ACC112 (cell line): ENCODE measurements around the gene SEC14L1.
"Not testable (repeated sequence)": the region's sequence is repeated elsewhere in the genome, so short reads cannot be mapped to it uniquely, and the experiment has no call there.

Source experiments
- H2AFZ ChIP-seq: fragments of 200-600 bp; sonication (generic); one replicate; pipeline ENCODE4 v1.6.0; 2017; ENCODE audit warnings: antibody characterized with exemption, low read length; ENCODE audit not compliant: unreplicated experiment
- H3K27ac ChIP-seq: fragments of 200-600 bp; sonication (generic); 2 replicates; pipeline ENCODE4 v1.5.1; 2014; ENCODE audit warnings: low read depth, mild to moderate bottlenecking, antibody characterized with exemption, low read length, moderate library complexity
- H3K27me3 ChIP-seq: fragments of 200-600 bp; sonication (generic); 2 replicates; pipeline ENCODE4 v1.6.1; 2014; ENCODE audit warnings: mild to moderate bottlenecking, antibody characterized with exemption, low read length, moderate library complexity, mixed read lengths; ENCODE audit not compliant: insufficient read depth
- H3K36me3 ChIP-seq: fragments of 200-600 bp; sonication (generic); 2 replicates; pipeline ENCODE4 v1.6.1; 2016; ENCODE audit warnings: mild to moderate bottlenecking, antibody characterized with exemption, low read length, moderate library complexity, mixed read lengths; ENCODE audit not compliant: insufficient read depth
- H3K4me1 ChIP-seq: fragments of 200-600 bp; sonication (generic); one replicate; pipeline ENCODE4 v1.6.1; 2016; ENCODE audit warnings: low read length, mixed read lengths; ENCODE audit not compliant: insufficient read depth, unreplicated experiment, control insufficient read depth
- H3K4me3 ChIP-seq: fragments of 200-600 bp; sonication (generic); 2 replicates; pipeline ENCODE4 v1.5.1; 2014; ENCODE audit warnings: mild to moderate bottlenecking, low read depth, low read length
- H3K79me2 ChIP-seq: fragments of 200-600 bp; sonication (generic); one replicate; pipeline ENCODE4 v1.6.0; 2016; ENCODE audit warnings: low read length; ENCODE audit not compliant: control insufficient read depth, unreplicated experiment, insufficient read depth

SEC14L1 gene

GRCh38 chr17:77105706-77106105 lies 35.1 kb upstream of the SEC14L1 start:
- no peaks in the 10 kb centered on the region for H3K79me2 ChIP-seq
- H3K27me3 ChIP-seq = no peaks in the 10 kb centered on the region
- peaks cover 17% of the 10 kb centered on the region for H3K4me1 ChIP-seq
- no peak overlapping the region for H3K4me3 ChIP-seq
- no peak overlapping the region for H3K27ac ChIP-seq
- no peaks in the 10 kb centered on the region for H3K36me3 ChIP-seq
- no peak overlapping the region for H2AFZ ChIP-seq

GRCh38 chr17:77106874-77107358 lies 33.9 kb upstream of the SEC14L1 start:
- Histone ChIP-seq H2AFZ (no peak overlapping the region), H3K27me3 (no peaks in the 10 kb centered on the region), H3K4me3 (no peak overlapping the region), H3K79me2 (no peaks in the 10 kb centered on the region), H3K27ac (no peak overlapping the region), H3K4me1 (peaks cover 17% of the 10 kb centered on the region), H3K36me3 (no peaks in the 10 kb centered on the region)

- H3K4me1 ChIP-seq = peaks cover 17% of the 10 kb centered on the region
- no peaks in the 10 kb centered on the region for H3K36me3 ChIP-seq
- no peaks in the 10 kb centered on the region for H3K27me3 ChIP-seq
- H3K79me2 ChIP-seq = no peaks in the 10 kb centered on the region
- no peak overlapping the region for H2AFZ ChIP-seq
- no peak overlapping the region for H3K4me3 ChIP-seq
- no peak overlapping the region for H3K27ac ChIP-seq
These were observed 33.0 kb upstream of the SEC14L1 start for GRCh38 chr17:77107506-77108433.

GRCh38 chr17:77109159-77109759 lies 31.5 kb upstream of the SEC14L1 start:
- H3K4me3 ChIP-seq = peak overlapping the region; percentile 21; the same call in 1 of the 2 replicates
- H3K27ac ChIP-seq = peak overlapping the region; percentile 44
- no peaks in the 10 kb centered on the region for H3K79me2 ChIP-seq
- H2AFZ ChIP-seq = peak overlapping the region; percentile 26
- H3K27me3 ChIP-seq = no peaks in the 10 kb centered on the region
- H3K36me3 ChIP-seq = no peaks in the 10 kb centered on the region
- H3K4me1 ChIP-seq = peaks cover 17% of the 10 kb centered on the region

GRCh38 chr17:77109764-77110359 lies 30.9 kb upstream of the SEC14L1 start:
- peaks cover 17% of the 10 kb centered on the region for H3K4me1 ChIP-seq
- H3K27ac ChIP-seq = peak overlapping the region; percentile 44

GRCh38 chr17:77111165-77111933 lies 29.4 kb upstream of the SEC14L1 start:
- H3K27me3 ChIP-seq, H3K27ac ChIP-seq, H3K4me3 ChIP-seq, H3K79me2 ChIP-seq, H2AFZ ChIP-seq, H3K36me3 ChIP-seq: not testable (repeated sequence)
- H3K4me1 ChIP-seq = peaks cover 17% of the 10 kb centered on the region

More at GRCh38 chr17:77109764-77110359, 30.9 kb upstream of the SEC14L1 start:
- Histone ChIP-seq H3K36me3 (no peaks in the 10 kb centered on the region), H3K27me3 (no peaks in the 10 kb centered on the region), H2AFZ (peak overlapping the region; percentile 26), H3K79me2 (no peaks in the 10 kb centered on the region), H3K4me3 (peak overlapping the region; percentile 21; the same call in 1 of the 2 replicates)

GRCh38 chr17:77111934-77112296 lies 28.9 kb upstream of the SEC14L1 start:
- no peaks in the 10 kb centered on the region for H3K79me2 ChIP-seq
- H3K4me3 ChIP-seq = no peak overlapping the region
- H3K36me3 ChIP-seq = no peaks in the 10 kb centered on the region
- no peak overlapping the region for H2AFZ ChIP-seq
- H3K27me3 ChIP-seq = no peaks in the 10 kb centered on the region
- no peak overlapping the region for H3K27ac ChIP-seq
- peaks cover 17% of the 10 kb centered on the region for H3K4me1 ChIP-seq

- Histone ChIP-seq H3K4me3 (no peak overlapping the region), H3K36me3 (no peaks in the 10 kb centered on the region), H3K79me2 (no peaks in the 10 kb centered on the region), H2AFZ (no peak overlapping the region), H3K4me1 (no peaks in the 10 kb centered on the region), H3K27me3 (no peaks in the 10 kb centered on the region), H3K27ac (no peak overlapping the region)
These were observed 25.3 kb upstream of the SEC14L1 start for GRCh38 chr17:77115510-77115909.

GRCh38 chr17:77115947-77116346 lies 24.8 kb upstream of the SEC14L1 start:
- no peak overlapping the region for H3K4me3 ChIP-seq
- peaks cover 3% of the 10 kb centered on the region for H3K4me1 ChIP-seq
- H3K27me3 ChIP-seq = no peaks in the 10 kb centered on the region
- no peaks in the 10 kb centered on the region for H3K79me2 ChIP-seq
- H2AFZ ChIP-seq = no peak overlapping the region
- no peaks in the 10 kb centered on the region for H3K36me3 ChIP-seq
- H3K27ac ChIP-seq = no peak overlapping the region

GRCh38 chr17:77116371-77116860 lies 24.4 kb upstream of the SEC14L1 start:
- Histone ChIP-seq H3K4me3 (no peak overlapping the region), H3K79me2 (no peaks in the 10 kb centered on the region), H3K27me3 (no peaks in the 10 kb centered on the region), H3K36me3 (no peaks in the 10 kb centered on the region), H3K27ac (no peak overlapping the region), H2AFZ (no peak overlapping the region), H3K4me1 (peaks cover 6% of the 10 kb centered on the region)
